Activated gamma-delta T cell treated with anti-CD3 and anti-CD28 coated beads, Interleukin-2, amount 50 U/mL, for 16 hours (primary cell): ENCODE measurements around the gene SPAG6.
"Not testable (repeated sequence)": the region's sequence is repeated elsewhere in the genome, so short reads cannot be mapped to it uniquely, and the experiment has no call there.

Source experiments
- DNase-seq: peaks from one replicate; pipeline ENCODE4 v3.0.0-alpha.2; 2020; ENCODE audit warnings: low read depth

SPAG6 gene

GRCh38 chr10:22345301-22346095 lies at the start of gene SPAG6:
Gene SPAG6 (plus strand): TSS chr10:22345496. CDS start chr10:22345612, 116 bp downstream.
- no peak for DNase-seq

GRCh38 chr10:22301193-22301592 lies 44.1 kb upstream of the SPAG6 start:
- DNase-seq: no peak

GRCh38 chr10:22303461-22303860 lies 41.8 kb upstream of the SPAG6 start:
- no peak for DNase-seq

GRCh38 chr10:22305721-22306120 lies 39.6 kb upstream of the SPAG6 start:
- DNase-seq: no peak

GRCh38 chr10:22308390-22308789 lies 36.9 kb upstream of the SPAG6 start:
- no peak for DNase-seq

GRCh38 chr10:22309180-22310000 lies 35.9 kb upstream of the SPAG6 start:
- no peak for DNase-seq

GRCh38 chr10:22310012-22310411 lies 35.3 kb upstream of the SPAG6 start:
- not testable (repeated sequence) for DNase-seq

- DNase-seq: no peak
Measured at GRCh38 chr10:22310928-22311327, 34.4 kb upstream of the SPAG6 start.

- no peak for DNase-seq
Measured at GRCh38 chr10:22314852-22315251, 30.4 kb upstream of the SPAG6 start.

- no peak for DNase-seq
Measured at GRCh38 chr10:22315455-22316285, 29.6 kb upstream of the SPAG6 start.

- DNase-seq: no peak
Measured at GRCh38 chr10:22316286-22317075, 28.8 kb upstream of the SPAG6 start, which contains the start of gene COMMD3. Gene COMMD3 (plus strand): TSS chr10:22316388. CDS start chr10:22316418, 30 bp downstream.

GRCh38 chr10:22317076-22317370 lies 28.3 kb upstream of the SPAG6 start:
- DNase-seq: no peak

- DNase-seq: no peak
Measured at GRCh38 chr10:22317771-22318565, 27.3 kb upstream of the SPAG6 start.

- DNase-seq: no peak
Measured at GRCh38 chr10:22318772-22319171, 26.5 kb upstream of the SPAG6 start.

GRCh38 chr10:22319547-22319979 lies 25.7 kb upstream of the SPAG6 start:
- no peak for DNase-seq

GRCh38 chr10:22319980-22320558 lies 25.2 kb upstream of the SPAG6 start:
- no peak for DNase-seq

- no peak for DNase-seq
Measured at GRCh38 chr10:22320591-22321155, 24.6 kb upstream of the SPAG6 start, which contains the start of gene BMI1. Gene BMI1 (plus strand): TSS chr10:22321099. CDS start chr10:22326450, 5,351 bp downstream.

- no peak for DNase-seq
Measured at GRCh38 chr10:22321156-22321923, 24.0 kb upstream of the SPAG6 start.
